Cerebellar nuclear complex (tissue), 1 donor: ENCODE data around the gene ZNF566.

ENCODE experiments used
- DNase-seq, 2 experiments: peaks; one replicate each; lab custom pipeline; 2025; lab: John Stamatoyannopoulos, UW

The ZNF566 gene

GRCh38 chr19:36441339-36441738 is 48.0 kb downstream of the ZNF566 start:
- no peak for DNase-seq

DNA sequence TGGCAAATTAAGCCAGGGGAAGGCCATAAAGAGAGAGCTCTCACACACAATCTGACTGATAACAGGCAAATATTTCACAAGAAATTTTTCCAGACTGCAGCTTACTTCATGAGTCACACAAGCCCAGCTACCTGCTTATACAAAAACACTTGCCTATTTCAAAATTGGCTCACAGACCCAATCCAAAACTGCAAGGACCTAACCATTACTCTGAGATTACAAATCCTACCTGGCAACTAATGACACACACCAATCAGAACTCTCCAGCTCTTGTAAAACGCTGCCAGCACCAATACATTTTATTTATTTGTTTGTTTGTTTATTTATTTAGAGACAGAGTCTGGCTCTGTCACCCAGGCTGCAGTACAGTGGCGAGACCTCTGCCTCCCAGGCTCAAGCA is 52.8 kb downstream of the ZNF566 start:
- DNase-seq = no peak

- DNase-seq = no peak
Measured at GRCh38 chr19:36423925-36424324, 65.4 kb downstream of the ZNF566 start.

DNA sequence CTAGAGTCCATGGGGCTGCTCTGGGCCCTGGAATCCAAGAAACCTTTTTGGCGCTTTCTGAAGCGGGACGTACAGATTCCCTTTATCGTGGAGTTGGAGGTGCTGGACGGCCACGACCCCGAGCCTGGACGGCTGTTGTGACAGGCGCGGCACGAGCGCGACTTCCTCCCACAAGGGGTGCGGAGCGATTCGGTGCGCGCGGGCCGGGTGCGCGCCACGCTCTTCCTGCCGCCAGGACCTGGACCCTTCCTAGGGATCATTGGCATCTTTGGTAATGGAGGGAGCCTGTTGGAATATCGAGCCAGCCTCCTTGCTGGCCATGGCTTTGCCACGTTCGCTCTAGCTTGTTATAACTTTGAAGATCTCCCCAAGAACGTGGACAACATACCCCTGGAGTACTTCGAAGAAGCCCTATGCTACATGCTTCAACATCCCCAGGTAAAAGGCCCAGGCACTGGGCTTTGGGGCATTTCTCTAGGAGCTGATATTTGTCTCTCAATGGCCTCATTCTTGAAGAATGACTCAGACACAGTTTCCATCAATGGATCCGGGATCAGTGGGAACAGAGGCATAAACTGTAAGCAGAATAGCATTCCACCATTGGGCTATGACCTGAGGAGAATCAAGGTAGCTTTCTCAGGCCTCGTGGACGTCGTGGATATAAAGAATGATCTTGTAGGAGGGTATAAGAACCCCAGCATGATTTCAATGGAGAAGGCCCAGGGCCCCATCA is 67.4 kb downstream of the ZNF566 start:
- no peak for DNase-seq

- no peak for DNase-seq
Measured at GRCh38 chr19:36420961-36421748, 68.2 kb downstream of the ZNF566 start.

DNA sequence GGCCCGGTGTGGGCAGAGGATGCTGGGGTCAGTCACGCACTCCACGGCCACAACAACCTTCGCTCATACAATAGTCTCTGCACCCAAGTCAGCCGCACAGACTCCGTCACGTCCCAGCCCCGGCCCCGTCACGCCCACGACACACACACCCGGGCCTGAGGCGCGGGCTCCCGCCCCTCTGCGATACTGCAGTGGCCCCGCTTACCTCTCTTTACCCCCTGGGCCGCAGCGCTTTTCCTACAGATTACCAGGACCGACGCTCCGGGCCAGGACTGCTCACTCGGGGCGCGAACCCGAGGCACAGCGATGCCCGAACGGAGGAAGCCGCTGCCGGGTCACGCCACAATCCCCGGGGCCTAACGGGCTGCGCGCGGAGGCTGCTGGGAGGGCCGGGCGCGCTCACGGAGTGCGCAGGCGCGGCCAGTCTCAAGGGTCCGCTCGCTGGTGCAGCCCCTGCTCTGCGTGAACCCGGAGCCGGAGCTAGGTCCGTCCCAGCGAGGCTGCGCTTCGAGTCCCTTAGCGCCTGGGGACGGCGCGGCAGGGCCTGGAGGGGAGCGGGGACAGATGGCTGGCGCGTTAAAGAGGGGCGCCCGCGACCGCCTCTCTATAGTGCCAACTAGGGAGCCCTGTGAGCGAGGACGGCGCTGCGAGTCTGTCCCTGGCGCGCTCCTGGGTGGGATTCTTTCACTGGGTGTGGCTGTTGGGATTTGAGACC is 70.9 kb downstream of the ZNF566 start, which contains the start of gene ZFP82:
Gene ZFP82, minus strand, starts transcription at position 358 of the 715 bp plus-strand sequence. CDS start 8,855 bp downstream, outside the sequence.
- peak in 1 of 2 experiments; percentile 32 for DNase-seq

DNA sequence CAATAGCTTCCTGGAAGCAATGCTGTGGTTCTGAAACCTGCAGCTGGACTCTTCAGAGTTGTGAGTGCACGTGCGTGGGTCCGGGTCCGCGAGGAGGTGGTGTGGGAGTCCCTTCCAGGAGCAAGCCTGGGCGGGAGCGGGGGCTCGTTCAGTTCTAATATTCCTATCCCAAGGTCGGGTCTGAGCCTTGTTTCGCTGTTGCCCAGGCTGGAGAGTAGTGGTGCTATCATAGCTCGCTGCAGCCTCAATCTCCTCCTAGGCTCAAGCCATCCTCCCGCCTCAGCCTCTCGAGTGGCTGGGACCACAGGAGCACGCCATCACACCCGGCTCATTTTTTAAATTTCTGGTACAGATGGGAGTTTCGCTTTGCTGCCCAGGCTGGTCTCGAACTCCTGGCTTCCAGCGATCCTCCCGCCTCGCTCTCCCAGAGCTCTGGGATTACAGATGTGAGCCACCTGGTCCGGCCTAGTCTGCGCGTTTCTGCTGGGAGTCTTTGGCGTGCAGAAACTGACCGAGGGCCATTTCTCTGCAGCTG is 71.5 kb downstream of the ZNF566 start:
- no peak for DNase-seq

GRCh38 chr19:36409841-36410240 is 79.5 kb downstream of the ZNF566 start:
- DNase-seq = no peak

- DNase-seq = no peak
Measured at GRCh38 chr19:36408101-36408500, 81.3 kb downstream of the ZNF566 start.

DNA sequence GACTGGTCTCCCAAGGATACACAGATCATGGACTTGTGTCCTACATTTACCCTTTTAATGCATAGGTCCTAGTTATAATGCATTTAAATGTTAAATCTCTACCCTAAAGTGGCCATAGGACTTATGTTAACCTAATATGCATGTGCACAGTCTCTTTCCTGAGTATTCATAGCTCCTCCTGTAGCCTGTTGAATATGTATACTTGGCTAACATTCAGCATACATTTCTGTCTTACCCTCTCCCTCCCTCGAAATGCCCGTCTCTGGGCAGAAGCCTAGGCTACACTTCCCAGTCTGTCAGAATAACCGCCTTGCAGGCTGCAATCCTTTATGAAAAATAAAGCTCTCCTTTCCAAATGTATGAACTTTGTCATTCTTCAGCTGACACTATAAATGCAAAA is 84.9 kb downstream of the ZNF566 start:
- no peak for DNase-seq

- no peak for DNase-seq
Measured at GRCh38 chr19:36401475-36401874, 87.9 kb downstream of the ZNF566 start.

- no peak for DNase-seq
Measured at GRCh38 chr19:36398571-36398970, 90.8 kb downstream of the ZNF566 start.
